DND-41 (cell line): ENCODE measurements around the gene ZXDC.

Experiments
- ATAC-seq: fragments of 200-7000 bp; cut with Tn5 transposase; 3 replicates; pipeline ENCODE4 v1.9.1; 2021; ENCODE audit warnings: low read depth; ENCODE audit not compliant: insufficient read depth
- DNase-seq: peaks from one replicate; pipeline ENCODE4 v3.0.0-alpha.2; 2020
- H2AFZ ChIP-seq: 2 replicates; pipeline ENCODE4 v1.6.0; 2012; ENCODE audit warnings: low read depth, low read length
- H3K27ac ChIP-seq: 2 replicates; pipeline ENCODE4 v1.5.1; 2012; ENCODE audit warnings: low read length, inconsistent platforms
- H3K27me3 ChIP-seq: fragments of 200-600 bp; sonication (generic); 2 replicates; pipeline ENCODE4 v1.6.0; 2012; ENCODE audit warnings: low read length, mild to moderate bottlenecking, inconsistent platforms; ENCODE audit not compliant: insufficient read depth, poor library complexity
- H3K36me3 ChIP-seq: 2 replicates; pipeline ENCODE4 v1.5.1; 2012; ENCODE audit warnings: low read length, inconsistent platforms; ENCODE audit not compliant: insufficient read depth
- H3K4me1 ChIP-seq: 2 replicates; pipeline ENCODE4 v1.5.1; 2012; ENCODE audit warnings: mild to moderate bottlenecking, low read length; ENCODE audit not compliant: insufficient read depth
- H3K4me2 ChIP-seq: 2 replicates; pipeline ENCODE4 v1.6.0; 2012; ENCODE audit warnings: mild to moderate bottlenecking, moderate library complexity, low read length, inconsistent platforms; ENCODE audit not compliant: insufficient read depth
- H3K4me3 ChIP-seq, 2 experiments: fragments of 200-600 bp in 1 of 2; shearing (Covaris generic) in 1 of 2; 2 replicates each; pipeline ENCODE4 v1.5.1; 2012 to 2016; ENCODE audit warnings: inconsistent platforms in 2 of 2, low read length in 2 of 2, mild to moderate bottlenecking in 2 of 2, low read depth in 1 of 2, moderate library complexity in 1 of 2
- H3K79me2 ChIP-seq: 2 replicates; pipeline ENCODE4 v1.6.0; 2012; ENCODE audit warnings: low read length, inconsistent platforms; ENCODE audit not compliant: insufficient read depth
- H3K9ac ChIP-seq: 2 replicates; pipeline ENCODE4 v1.6.0; 2012; ENCODE audit warnings: low read depth, mild to moderate bottlenecking, inconsistent platforms, low read length, moderate library complexity
- H3K9me3 ChIP-seq: 2 replicates; pipeline ENCODE4 v1.5.1; 2012; ENCODE audit warnings: low read length, moderate library complexity, mild to moderate bottlenecking, inconsistent platforms; ENCODE audit not compliant: insufficient read depth, severe bottlenecking
- H4K20me1 ChIP-seq: 2 replicates; pipeline ENCODE4 v1.6.0; 2012; ENCODE audit warnings: low read length; ENCODE audit not compliant: insufficient read depth
- CTCF ChIP-seq: IDR thresholded peaks from 2 replicates; pipeline ENCODE4 v1.5.1; 2012; ENCODE audit warnings: borderline replicate concordance, low read length, moderate library complexity, mild to moderate bottlenecking; ENCODE audit not compliant: poor library complexity, severe bottlenecking; ENCODE audit errors: extremely low read depth
- EZH2 ChIP-seq: IDR thresholded peaks from 3 replicates; pipeline ENCODE4 v1.6.1; 2012; ENCODE audit warnings: borderline replicate concordance, low read depth, mild to moderate bottlenecking, moderate library complexity, low read length, inconsistent platforms; ENCODE audit not compliant: severe bottlenecking

The ZXDC gene

GRCh38 chr3:126442094-126442855 lies 33.4 kb downstream of the ZXDC start:
- Histone ChIP-seq H3K36me3 (peaks cover 66% of the 10 kb centered on the region), H4K20me1 (peaks cover 11% of the 10 kb centered on the region), H3K4me2 (no peak overlapping the region), H3K4me3 (no peak overlapping the region), H3K79me2 (no peaks in the 10 kb centered on the region), H3K4me1 (no peaks in the 10 kb centered on the region), H2AFZ (no peak overlapping the region), H3K9ac (no peak overlapping the region), H3K27me3 (no peaks in the 10 kb centered on the region), H3K27ac (no peak overlapping the region), H3K9me3 (no peaks in the 10 kb centered on the region)
- TF ChIP-seq CTCF (no peak), EZH2 (no peak)
- ATAC-seq (no peak), DNase-seq (no peak)

- Histone ChIP-seq H3K4me1 (no peaks in the 10 kb centered on the region), H3K9ac (no peak overlapping the region), H3K27me3 (no peaks in the 10 kb centered on the region), H3K27ac (no peak overlapping the region), H3K4me2 (no peak overlapping the region), H3K4me3 (no peak overlapping the region), H2AFZ (no peak overlapping the region), H3K79me2 (no peaks in the 10 kb centered on the region), H3K9me3 (no peaks in the 10 kb centered on the region), H3K36me3 (peaks cover 71% of the 10 kb centered on the region), H4K20me1 (peaks cover 11% of the 10 kb centered on the region)
- DNase-seq (no peak), ATAC-seq (no peak)
- TF ChIP-seq EZH2 (no peak), CTCF (no peak)
Measured at GRCh38 chr3:126441256-126441880, 34.3 kb downstream of the ZXDC start.

- TF ChIP-seq CTCF: no peak
- TF ChIP-seq EZH2: no peak
- H3K4me2 ChIP-seq: no peak overlapping the region
- peaks cover 75% of the 10 kb centered on the region for H3K36me3 ChIP-seq
- DNase-seq: no peak
- no peaks in the 10 kb centered on the region for H3K9me3 ChIP-seq
- no peak for ATAC-seq
- no peaks in the 10 kb centered on the region for H3K4me1 ChIP-seq
- H3K27ac ChIP-seq: no peak overlapping the region
- H2AFZ ChIP-seq: no peak overlapping the region
- H4K20me1 ChIP-seq: peaks cover 15% of the 10 kb centered on the region
- no peak overlapping the region for H3K4me3 ChIP-seq
- H3K9ac ChIP-seq: no peak overlapping the region
- H3K79me2 ChIP-seq: no peaks in the 10 kb centered on the region
- H3K27me3 ChIP-seq: no peaks in the 10 kb centered on the region
Measured at GRCh38 chr3:126440709-126440995, 35.0 kb downstream of the ZXDC start.
